Left forelimb (tissue), 1 donor: ENCODE measurements around the gene ZNF644.
A peak's percentile ranks its signal among the peaks of the same experiment; 100 is the strongest.
"Not testable (repeated sequence)": the region's sequence is repeated elsewhere in the genome, so short reads cannot be mapped to it uniquely, and the experiment has no call there.

Experiments
- DNase-seq: peaks from one replicate; pipeline ENCODE4 v3.0.0-alpha.2; 2018; ENCODE audit warnings: low spot score

Gene ZNF644

GRCh38 chr1:91021686-91022517 lies at the start of gene ZNF644:
Gene ZNF644, minus strand, starts transcription at chr1:91022035. Its CDS starts 39,682 bp downstream, at chr1:90982353.
- peak; percentile 91 for DNase-seq

- no peak for DNase-seq
Observed at GRCh38 chr1:91070298-91070697, 48.5 kb upstream of the ZNF644 start.

- no peak for DNase-seq
Observed at GRCh38 chr1:91066538-91066937, 44.7 kb upstream of the ZNF644 start.

- no peak for DNase-seq
Observed at GRCh38 chr1:91065337-91065736, 43.5 kb upstream of the ZNF644 start.

GRCh38 chr1:91063403-91063802 lies 41.6 kb upstream of the ZNF644 start:
- not testable (repeated sequence) for DNase-seq

GRCh38 chr1:91059157-91059556 lies 37.3 kb upstream of the ZNF644 start:
- no peak for DNase-seq

GRCh38 chr1:91057784-91058183 lies 35.9 kb upstream of the ZNF644 start:
- no peak for DNase-seq

- no peak for DNase-seq
Observed at GRCh38 chr1:91054780-91055481, 33.1 kb upstream of the ZNF644 start.

GRCh38 chr1:91053630-91054029 lies 31.8 kb upstream of the ZNF644 start:
- DNase-seq, result no peak

- DNase-seq, result not testable (repeated sequence)
Observed at GRCh38 chr1:91049551-91049950, 27.7 kb upstream of the ZNF644 start.

GRCh38 chr1:91046766-91047165 lies 24.9 kb upstream of the ZNF644 start:
- DNase-seq, result no peak

- DNase-seq, result no peak
Observed at GRCh38 chr1:91045284-91045683, 23.4 kb upstream of the ZNF644 start.

GRCh38 chr1:91044776-91045175 lies 22.9 kb upstream of the ZNF644 start:
- not testable (repeated sequence) for DNase-seq

GRCh38 chr1:91042372-91042771 lies 20.5 kb upstream of the ZNF644 start:
- DNase-seq, result not testable (repeated sequence)

- no peak for DNase-seq
Observed at GRCh38 chr1:91038582-91038981, 16.7 kb upstream of the ZNF644 start.

- DNase-seq, result no peak
Observed at GRCh38 chr1:91036894-91037829, 15.3 kb upstream of the ZNF644 start.

GRCh38 chr1:91032349-91032748 lies 10.5 kb upstream of the ZNF644 start:
- DNase-seq, result no peak

GRCh38 chr1:91031081-91031480 lies 9.2 kb upstream of the ZNF644 start:
- DNase-seq, result no peak

GRCh38 chr1:91026777-91027176 lies 4.9 kb upstream of the ZNF644 start:
- no peak for DNase-seq

GRCh38 chr1:91026320-91026719 lies 4.5 kb upstream of the ZNF644 start:
- no peak for DNase-seq

GRCh38 chr1:91024481-91025119 lies 2.8 kb upstream of the ZNF644 start:
- DNase-seq, result no peak

GRCh38 chr1:91022518-91022929 lies 689 bp upstream of the ZNF644 start:
- no peak for DNase-seq
